Measurements from ENCODE around the gene PRDM16.

The PRDM16 gene

DNA sequence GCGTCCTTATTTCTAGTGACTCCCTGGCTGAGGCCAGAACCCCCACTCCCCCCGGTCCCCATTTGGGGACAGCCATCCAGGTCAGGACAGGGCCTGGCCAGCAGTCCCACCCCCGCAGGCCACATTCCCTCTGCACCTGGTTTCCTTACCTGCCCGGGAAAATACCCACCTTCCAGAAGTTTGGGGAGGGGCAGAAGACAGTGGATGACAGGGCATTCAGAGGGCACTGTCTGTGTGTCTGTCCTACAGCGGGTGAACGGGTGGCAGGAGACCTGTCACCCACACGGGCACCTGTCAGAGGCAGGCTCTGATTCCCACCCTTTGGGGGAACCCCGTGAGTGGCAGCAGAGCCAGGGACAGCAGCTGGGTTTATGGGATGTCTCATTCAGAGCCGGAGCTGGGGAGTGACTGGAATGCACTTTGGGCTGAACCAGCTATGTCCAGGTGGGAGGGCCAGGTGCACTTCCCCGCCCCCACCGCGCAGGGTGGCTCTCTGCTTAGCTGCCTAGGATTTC lies 387.5 kb downstream of the PRDM16 start:
- DNase-seq (ENCODE audit: low spot score): no peak
- no peak for FAIRE-seq

DNA sequence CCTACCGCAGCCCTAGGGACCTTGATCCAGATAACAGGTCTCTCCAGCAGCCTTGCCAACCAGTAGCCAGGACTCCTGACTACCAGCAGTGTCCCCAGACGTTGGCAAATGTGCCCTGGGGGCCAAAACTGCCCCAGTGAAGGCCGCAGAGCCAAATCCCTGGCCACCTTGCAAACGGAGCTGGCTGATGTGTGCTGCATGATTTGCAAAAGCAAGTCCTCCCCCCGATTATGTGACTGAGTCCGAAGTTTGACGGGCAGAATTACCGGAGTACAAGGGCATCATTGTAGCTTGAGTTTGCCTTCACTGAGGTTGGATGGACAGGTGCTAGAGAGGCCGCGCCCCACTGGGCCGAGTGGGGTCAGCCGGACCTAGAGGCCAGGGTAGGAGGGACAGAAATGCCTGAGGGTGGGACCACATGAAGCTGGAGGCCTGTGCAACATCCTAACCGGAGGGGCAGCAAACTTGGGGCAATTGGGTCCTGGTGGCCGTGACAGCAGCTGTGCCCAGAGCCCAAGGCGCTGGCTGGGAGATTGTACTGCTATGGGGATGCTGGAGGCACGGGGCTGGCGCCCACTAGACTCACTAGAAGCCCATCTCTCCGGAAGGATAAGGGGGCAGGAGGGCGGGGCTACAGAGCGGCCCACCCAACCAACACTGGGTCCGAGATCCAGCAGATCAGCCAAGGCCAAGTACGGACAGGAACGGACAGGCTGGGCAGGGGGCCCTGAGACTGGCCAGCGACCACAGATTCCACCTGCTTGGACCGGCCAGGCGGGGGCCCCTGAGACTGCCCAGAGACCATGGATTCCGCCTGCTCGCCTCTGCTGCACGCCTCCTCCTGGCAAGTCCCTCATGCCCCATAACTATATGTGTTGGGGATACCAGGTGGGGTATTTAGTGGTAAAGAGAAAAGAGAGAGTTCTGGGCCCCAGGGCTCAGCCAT lies 388.2 kb downstream of the PRDM16 start:
- no peak for FAIRE-seq
- DNase-seq (ENCODE audit: low spot score): no peak

DNA sequence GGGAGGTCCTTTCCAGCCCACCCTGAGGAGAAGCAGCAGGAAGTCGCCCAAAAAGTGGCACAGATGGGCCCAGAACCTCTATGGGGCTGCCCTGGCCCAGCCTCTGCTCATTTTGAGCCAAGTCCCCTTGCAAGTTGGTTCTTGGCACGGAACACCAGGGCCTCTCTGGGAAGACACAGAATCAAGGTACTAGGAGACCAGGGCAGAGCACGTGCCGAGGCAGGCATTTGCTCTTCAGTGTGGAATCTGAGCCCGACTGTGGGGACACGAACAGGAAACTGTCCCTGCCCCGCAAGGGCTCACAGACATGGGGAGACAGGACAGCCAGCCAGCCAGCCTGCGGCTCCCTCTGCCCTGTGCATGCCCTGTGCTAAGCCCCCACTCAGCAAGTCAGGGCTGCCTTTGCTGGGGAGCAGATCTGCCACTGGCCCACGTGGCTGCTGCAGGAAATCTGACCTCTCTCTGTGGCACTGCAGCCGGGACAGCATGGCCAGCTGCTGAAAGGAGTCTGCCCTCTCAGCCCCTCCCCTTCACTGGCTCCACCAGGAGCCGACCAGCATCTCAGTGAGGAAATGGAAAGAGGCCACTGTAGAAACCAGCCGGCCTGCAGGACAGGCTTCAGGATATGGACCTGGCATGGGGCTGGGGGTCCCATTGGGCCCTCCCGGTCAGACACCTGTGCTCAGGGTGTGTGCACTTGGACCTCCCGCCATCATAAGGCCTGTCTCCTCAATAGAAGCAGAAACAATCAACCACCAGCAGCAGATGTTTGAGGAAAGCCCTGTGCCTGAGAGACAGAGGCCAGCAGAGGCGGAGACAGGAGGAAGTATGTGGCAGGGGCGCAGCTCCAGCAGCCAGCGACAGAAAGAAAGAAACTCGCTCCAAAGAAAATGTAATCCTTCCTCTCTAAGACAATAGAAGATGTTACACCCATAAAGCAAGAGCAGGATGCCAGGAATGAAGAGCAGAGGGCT lies 389.2 kb downstream of the PRDM16 start:
- FAIRE-seq: no peak

DNA sequence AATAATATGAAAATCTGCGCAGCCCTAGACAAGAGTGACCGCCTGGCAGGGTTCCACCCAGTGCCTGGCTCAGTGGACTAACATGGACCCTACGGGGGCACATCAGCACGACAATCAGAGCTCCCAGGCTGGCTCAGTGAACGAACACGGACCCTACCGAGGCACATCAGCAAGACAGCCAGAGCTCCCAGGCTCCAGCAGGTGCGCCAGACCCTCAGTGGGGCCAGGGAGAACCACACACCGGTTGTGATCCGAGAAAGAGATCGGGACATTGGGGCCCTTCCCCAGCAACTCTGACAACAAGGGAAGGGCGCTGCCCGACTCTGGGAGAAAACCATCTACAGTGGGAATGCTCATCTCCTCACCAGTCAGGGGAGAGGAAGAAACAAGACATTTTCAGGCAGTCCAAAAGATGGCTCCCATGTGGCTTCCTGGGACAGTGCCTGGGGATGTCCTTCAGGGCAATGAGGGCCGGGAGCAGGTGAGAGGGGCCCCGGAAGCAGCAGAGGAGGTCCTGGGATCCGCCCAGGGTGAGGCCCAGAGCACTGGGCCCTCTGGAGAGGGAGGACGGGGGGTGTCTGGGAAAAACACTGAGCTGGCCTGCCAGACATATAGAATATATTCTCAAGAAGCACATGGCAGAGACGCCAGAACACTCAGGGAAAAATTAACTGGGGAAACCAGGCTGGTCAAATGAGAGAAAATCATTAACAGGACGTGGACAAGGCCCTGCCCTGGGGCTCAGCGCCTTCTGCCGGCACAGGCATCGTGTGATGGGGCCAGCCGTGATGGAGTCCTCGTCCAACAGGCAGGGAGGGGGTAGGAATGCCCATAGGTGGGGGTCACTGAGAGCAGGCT lies 390.3 kb downstream of the PRDM16 start:
- FAIRE-seq: no peak
- no peak for DNase-seq (ENCODE audit: low spot score)

More for the DNA sequence above, 389.2 kb downstream of the PRDM16 start:
- DNase-seq (ENCODE audit: low spot score): no peak

DNA sequence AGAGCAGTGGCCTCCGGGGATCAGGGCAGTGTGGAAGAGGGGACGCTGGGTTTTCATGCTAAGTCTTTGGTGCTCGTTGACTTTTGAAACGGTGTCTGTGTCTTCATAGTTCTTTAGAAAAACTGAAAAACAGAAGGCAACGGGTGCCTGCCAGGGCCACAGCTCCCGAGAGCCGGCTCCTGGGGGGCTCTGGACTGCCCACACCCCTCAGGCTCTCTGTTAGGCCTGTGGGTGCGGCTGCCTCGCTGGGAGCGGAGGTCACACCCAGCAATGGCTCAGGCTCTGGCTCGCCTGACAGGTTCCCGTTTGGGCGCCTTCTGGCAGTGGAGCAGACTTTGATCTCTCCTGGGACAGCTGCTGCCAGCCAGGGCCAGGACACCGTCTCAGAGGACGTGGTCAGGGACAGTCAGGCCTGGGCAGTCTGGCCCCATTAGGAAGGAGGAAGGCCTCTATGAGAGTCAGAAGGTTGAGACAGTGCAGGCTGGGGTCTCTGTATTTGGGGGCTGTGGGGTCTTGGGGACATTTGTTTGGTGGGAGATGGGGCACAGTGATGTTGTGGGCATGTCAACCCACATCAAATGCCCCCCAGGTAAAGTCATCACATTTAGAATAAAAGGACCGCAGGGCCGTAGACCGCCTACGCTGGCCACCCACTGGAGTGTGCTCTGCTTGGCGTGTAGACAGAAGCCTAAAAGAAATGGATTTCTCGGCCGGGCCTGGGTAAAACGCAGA lies 391.1 kb downstream of the PRDM16 start:
- FAIRE-seq (no peak), DNase-seq (ENCODE audit: low spot score) (no peak)

DNA sequence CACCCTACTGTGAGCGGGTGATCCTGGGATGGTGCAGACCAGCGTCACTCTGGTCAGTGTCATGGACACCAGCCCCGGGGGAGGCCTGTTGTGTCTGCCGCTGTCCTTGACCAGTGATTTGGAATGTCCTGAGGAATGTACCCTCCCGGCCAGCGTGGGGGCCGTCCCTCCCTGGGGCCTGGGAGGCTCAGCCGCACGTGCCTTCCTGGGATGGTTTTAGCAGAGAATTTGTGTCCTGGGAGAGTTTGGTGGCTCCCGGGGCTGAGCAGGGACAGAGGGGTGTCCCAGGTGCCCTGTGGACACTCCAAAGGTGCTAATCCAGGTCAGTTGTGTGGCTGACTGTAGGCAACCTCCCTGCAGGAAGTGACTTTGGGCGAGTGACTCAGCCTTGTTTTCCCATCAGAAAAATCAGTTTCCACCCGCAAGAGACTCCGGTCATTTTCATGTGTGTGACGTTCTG lies 391.7 kb downstream of the PRDM16 start:
- FAIRE-seq (no peak), DNase-seq (ENCODE audit: low spot score) (no peak)

DNA sequence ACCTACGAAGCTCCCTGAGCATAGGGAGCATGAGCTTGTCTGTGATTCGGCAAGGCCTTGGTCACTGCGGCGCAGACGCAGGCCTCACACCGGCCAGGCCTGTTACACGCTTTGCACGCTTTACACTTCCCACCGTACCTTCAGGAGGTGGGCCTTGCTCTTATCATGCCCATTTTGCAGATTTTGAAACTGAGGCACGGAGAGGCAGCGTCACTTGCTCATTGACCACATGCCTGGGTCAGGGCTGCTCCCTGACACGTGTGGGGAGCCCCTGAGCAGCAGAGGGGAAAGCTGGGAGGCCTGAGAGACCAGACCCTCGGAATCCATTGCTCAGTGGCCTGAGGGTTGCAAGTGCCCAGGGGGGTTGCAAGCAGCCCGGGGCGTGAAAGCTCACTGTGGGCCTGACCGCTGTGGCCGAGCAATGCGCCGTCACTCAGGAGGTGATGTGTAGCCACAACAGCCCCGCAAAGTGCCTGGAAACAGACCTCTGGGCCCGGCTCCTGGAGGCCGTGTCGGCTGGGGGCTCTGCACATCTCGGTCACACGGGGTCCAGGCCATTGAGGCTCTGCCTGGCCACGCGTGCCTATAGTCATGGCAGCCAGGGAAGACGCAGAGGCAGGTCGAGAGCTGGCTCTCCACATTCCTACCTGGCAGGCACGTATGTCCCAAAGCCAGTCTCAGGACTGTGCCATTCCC lies 392.4 kb downstream of the PRDM16 start:
- DNase-seq (ENCODE audit: low spot score) (no peak), FAIRE-seq (no peak)

DNA sequence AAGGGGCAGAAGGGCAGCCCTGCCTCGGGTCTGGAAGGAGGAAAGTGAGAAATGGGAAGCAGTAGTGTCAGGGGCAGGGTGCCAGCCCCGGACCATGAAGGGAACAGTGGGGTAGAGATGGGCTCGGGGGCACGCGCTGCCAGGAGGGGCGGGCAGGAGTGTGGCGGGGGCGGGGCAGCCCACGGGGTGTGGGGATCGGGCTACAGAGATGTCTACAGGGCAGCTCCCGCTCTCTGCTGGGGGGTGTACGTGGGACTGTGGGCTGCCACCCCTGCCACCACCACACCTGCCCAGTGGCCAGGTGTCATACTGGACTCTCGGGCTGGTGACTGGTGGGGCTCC lies 392.9 kb downstream of the PRDM16 start:
- FAIRE-seq (no peak), DNase-seq (ENCODE audit: low spot score) (no peak)

DNA sequence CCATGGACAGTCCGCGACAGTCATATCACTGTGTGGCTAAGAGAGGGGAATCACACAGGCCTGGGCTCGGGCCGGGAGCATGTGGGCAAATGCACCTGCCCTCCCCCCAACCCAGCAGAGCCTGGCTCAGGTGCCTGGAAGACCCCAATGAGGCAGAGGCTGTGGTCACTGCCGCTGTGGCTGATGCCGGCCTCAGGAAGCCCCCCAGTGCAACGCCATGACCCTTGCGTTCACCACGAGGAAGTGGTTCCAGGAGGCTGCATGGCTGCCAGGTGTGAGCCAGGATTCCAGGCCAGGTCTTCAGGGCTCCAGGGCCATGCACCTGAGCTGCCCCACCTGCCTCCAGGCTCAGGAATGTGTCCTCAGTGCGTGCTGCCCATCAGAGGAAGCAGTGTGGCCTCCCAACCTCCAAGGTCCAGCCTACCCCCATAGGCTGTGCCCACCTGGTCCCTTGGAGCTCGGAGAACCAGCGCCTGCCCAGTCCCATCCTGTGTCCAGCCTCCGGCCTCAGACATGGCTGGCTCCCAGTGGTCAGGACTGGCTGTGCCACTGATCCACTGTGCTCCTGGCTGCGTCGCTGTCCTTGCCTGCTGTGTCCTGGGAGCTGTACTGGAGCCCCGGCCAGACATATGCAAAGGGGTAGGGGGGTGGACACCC lies 393.5 kb downstream of the PRDM16 start:
- FAIRE-seq (no peak), DNase-seq (ENCODE audit: low spot score) (no peak)

DNA sequence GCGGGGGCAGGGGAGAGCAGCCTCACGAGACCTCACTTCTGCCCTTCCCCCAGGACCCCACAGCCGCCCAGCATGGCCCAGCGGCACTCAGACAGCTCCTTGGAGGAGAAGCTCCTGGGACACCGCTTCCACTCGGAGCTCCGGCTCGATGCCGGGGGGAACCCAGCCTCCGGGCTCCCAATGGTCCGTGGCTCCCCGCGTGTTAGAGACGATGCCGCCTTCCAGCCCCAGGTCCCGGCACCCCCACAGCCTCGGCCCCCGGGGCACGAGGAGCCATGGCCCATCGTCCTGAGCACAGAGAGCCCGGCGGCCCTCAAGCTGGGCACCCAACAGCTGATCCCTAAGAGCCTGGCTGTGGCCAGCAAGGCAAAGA lies 394.0 kb downstream of the PRDM16 start:
- no peak for FAIRE-seq

DNA sequence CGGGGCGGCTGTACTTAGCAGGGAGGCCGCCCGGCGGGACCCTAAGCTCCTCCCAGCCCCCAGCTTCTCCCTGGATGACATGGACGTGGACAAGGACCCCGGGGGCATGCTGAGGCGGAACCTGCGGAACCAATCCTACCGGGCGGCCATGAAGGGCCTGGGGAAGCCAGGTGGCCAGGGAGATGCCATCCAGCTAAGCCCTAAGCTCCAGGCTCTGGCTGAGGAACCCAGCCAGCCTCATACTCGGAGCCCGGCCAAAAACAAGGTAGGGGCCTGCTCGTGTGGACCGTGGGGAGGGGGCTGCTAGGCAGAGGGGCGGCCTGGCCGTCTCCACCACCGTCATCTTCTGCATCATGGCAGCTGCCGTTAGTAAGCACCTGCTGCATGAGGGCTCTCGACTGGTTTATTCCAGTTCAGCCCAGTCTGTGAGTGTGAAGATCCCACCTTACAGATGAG lies 394.4 kb downstream of the PRDM16 start:
- DNase-seq (ENCODE audit: low spot score) (no peak), FAIRE-seq (no peak)

More for the DNA sequence above, 394.0 kb downstream of the PRDM16 start:
- DNase-seq (ENCODE audit: low spot score): no peak

DNA sequence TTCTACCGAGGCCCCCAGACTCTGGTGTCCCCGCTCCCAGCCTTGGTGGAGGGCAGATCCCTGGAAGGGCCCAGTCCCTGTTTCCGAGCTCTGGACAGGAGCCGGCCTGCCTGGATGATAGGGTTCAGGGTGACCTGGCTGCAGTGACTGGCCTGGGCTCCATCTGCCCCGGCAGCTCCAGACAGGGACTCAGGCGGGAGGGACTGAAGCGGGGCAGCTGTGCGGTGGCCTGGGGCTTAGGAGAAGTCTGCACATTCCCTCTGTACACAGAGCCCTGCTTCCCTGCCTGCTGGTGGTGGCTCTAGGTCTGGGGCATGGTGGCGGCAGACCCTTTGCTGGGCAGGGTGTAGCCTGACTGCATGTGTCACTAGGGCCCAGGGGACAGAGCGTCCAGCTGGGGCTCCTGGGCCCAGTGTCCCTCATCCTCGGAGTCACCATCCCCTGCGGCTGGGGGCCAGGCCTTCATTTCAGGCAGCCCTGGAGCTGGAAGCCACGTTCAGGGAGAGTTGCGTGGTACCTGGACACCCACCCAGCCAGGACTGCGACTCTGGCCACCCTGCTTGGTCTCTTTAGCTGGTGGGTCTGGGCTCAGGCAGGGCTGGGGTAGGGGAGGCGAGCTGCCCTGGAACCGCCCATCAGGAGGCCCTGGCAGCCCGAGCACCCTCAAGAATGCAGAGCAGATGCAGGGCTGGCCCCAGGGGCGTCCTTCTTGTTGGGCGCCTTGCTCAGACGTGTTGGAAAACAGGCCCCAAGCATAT lies 395.1 kb downstream of the PRDM16 start:
- DNase-seq (ENCODE audit: low spot score) (no peak), FAIRE-seq (no peak)

DNA sequence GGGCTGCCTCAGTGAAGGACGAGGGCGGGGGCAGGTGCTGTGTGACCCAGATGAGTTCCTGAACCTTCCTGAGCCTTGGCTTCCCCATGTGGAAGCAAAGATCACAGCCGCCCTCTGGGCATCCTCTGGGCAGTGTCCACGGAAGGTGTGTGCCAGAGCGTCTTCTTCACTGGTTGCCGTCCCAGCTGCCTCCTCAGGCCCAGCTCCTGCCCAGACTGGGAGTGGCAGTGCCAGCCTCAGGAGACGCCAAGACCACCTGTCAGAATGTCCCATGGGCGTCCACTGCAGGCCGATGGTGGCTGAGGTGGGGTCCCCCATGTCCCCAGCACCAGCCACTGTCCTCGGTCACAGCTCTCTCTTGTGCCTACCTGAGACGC lies 395.6 kb downstream of the PRDM16 start:
- FAIRE-seq (no peak), DNase-seq (ENCODE audit: low spot score) (no peak)

DNA sequence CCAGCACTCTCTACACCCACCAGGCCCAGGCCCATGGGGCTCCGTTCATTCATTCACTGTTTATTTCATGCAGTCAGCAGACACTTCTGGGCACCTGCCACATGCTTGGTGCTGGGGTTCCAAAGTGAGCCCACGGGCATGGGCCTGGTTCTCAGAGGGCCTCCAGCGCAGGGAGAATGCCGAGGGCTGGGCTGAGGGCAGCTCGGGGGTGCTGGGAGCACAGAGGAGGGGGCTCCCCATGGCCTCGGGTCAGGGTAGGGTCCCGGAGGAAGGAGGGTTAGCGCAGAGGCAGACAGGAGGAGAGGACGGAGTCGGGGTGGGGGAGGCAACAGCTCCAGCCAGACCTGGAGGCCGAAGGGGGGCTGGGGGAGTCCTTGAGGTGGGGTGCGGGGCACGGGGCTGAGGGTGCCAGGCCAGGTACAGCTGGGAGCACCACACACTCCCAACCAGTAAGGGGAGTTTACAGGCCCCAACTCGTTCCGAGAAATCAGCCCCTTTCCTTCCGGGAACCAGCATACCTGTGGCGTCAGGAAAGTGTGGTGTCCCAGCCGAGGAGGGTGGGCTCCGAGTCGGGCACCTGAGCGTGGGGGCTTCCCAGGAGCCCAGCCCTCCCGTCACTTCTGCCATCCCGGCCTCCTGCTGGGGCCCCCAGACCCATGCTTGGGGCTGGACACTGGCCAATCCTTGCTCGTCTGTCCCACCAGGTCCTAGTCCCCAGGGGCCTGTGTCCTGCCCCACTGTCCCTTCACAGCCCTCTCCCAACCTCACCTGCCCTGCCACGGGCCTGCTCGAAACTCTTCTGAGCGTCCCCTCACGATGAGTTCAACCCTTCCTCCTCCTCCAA lies 396.3 kb downstream of the PRDM16 start:
- FAIRE-seq (no peak), DNase-seq (ENCODE audit: low spot score) (no peak)

DNA sequence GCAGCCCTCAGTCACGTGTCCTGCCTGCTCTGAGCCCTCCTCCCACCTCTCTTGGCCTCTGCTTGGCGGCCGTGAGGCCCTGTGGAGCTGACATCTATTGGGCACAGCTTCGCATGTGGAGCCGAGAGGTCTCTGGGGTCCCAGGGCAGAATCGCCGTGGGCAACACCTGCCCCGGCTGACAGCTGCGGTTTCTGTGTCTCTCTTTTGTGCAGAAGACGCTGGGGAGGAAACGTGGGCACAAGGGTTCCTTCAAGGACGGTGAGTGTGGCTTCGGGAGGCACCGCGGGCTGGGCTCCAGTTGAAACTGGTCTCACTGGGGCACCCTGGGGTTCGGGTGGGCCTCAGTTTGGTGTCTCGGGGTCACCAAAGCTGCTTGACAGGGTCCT lies 396.9 kb downstream of the PRDM16 start:
- FAIRE-seq (no peak), DNase-seq (ENCODE audit: low spot score) (no peak)

DNA sequence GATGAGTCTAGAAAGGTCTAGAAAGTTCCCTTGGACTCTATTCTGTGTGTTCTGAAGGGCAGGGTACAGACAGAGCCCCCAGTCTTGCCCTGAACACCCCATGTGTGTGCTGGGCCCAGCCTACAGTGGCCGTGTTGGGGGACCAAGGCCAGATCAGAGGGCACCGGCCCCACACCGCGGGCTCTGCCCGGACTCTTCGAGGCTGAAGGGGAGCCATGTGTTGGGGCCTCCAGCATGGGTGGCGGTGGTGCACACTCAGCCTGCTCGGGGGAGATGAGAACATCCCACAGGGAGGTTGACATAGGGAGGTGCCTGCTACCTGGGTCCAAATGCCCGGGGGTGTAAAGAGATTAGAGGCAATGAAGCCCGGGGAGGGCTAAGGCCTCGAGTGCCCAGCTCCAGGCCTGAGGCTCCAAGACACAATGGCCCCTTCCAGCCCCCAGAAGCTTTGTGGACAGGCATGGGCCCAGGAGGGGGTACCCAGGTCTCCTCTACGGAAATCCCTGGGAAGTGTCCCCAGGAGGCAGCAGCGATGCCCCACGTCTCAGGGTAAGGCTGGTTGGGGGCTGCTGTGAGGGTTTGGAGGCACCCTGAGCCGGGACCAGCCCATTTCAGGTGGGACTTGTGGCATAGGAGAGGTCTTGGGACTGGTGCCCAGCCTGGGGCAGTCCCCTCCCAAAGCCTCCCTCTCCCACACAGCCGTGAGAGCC lies 397.5 kb downstream of the PRDM16 start:
- FAIRE-seq (no peak), DNase-seq (ENCODE audit: low spot score) (no peak)

All from urothelium cell line (cell line).